Gastrocnemius medialis (tissue), 4 donors: Measurements from ENCODE around the gene ZNF362. TPM values are rescaled to one million over a fixed set of nuclear protein-coding genes. Genes with fewer than 3 reads are reported as not detected.

Experiments
- ATAC-seq, 2 donors: fragments of 150-250 bp; one replicate each; pipeline ENCODE4 v1.9.1; 2016
- DNase-seq, 2 donors: peaks; one replicate each; pipeline ENCODE4 v3.0.0-alpha.2; 2019
- H3K27ac ChIP-seq, 4 donors: fragments of 200-600 bp; sonication (generic); 1 replicate in 1 of 4; 2 replicates in 3 of 4; pipeline ENCODE4 v1.5.1; 2016 to 2018; ENCODE audit warnings: mild to moderate bottlenecking in 2 of 4, moderate library complexity in 1 of 4
- H3K27me3 ChIP-seq, 3 donors: fragments of 200-600 bp; sonication (generic) in 2 of 3; 1 replicate in 1 of 3; 2 replicates in 2 of 3; pipeline versions ENCODE4 v1.5.1 to v1.6.0; 2016 to 2019; ENCODE audit warnings: mild to moderate bottlenecking in 1 of 3, moderate library complexity in 1 of 3
- H3K36me3 ChIP-seq, 2 donors: fragments of 200-600 bp; sonication (generic) in 1 of 2; one replicate each; pipeline ENCODE4 v1.5.1; 2017 to 2018
- H3K4me1 ChIP-seq, 2 donors: fragments of 200-600 bp; sonication (generic) in 1 of 2; one replicate each; pipeline ENCODE4 v1.5.1; 2016 to 2017; ENCODE audit warnings: mild to moderate bottlenecking in 2 of 2
- H3K4me3 ChIP-seq, 4 donors: fragments of 200-600 bp; sonication (generic) in 3 of 4; 1 replicate in 1 of 4; 2 replicates in 3 of 4; pipeline ENCODE4 v1.5.1; 2016 to 2019; ENCODE audit warnings: mild to moderate bottlenecking in 2 of 4
- H3K9me3 ChIP-seq, 3 donors: fragments of 200-600 bp; sonication (generic) in 2 of 3; 1 replicate in 1 of 3; 2 replicates in 2 of 3; pipeline ENCODE4 v1.5.1; 2016 to 2019
- POLR2A ChIP-seq, 2 donors: fragments of 450-650 bp; IDR thresholded peaks; one replicate each; pipeline ENCODE4 v1.6.1; 2017; ENCODE audit warnings: antibody characterized with exemption in 2 of 2, mild to moderate bottlenecking in 2 of 2, moderate library complexity in 2 of 2
- in situ Hi-C, 4 donors: fragments of 200-750 bp; cut with MboI; loops; one replicate each; pipeline versions ENCODE4 v1.15.0 to v1.8.0; 2017; ENCODE audit warnings: low sequenced_read_pairs in 4 of 4
- intact Hi-C: fragments of 100-400 bp; cut with DNase I; formaldehyde crosslinking; loops from one replicate; pipeline ENCODE4 v1.15.1; 2023; ENCODE audit warnings: low total_unique reads
- total RNA-seq, 4 donors: library from RNA; depleted of rRNA; stranded (reverse); fragments of >200 nt; gene quantifications; one replicate each; pipeline versions ENCODE4 v1.1.0 to v1.2.3, GENCODE V29; 2016
- TF ChIP-seq, protein P1 (sequence below), 5 experiments: fragments of 450-650 bp in 3 of 5; fragments of 200-600 bp in 2 of 5; sonication (generic) in 2 of 5; IDR thresholded peaks in 4 of 5; conservative IDR thresholded peaks in 1 of 5; 1 replicate in 4 of 5; 2 replicates in 1 of 5; pipeline ENCODE4 v1.5.1; 2016 to 2019; ENCODE audit warnings: antibody characterized with exemption in 5 of 5, mild to moderate bottlenecking in 3 of 5, moderate library complexity in 3 of 5

ZNF362 gene
- total RNA-seq, 4 donors from 2014 or later: 6.4 to 19.2 (median 17.7) TPM

DNA sequence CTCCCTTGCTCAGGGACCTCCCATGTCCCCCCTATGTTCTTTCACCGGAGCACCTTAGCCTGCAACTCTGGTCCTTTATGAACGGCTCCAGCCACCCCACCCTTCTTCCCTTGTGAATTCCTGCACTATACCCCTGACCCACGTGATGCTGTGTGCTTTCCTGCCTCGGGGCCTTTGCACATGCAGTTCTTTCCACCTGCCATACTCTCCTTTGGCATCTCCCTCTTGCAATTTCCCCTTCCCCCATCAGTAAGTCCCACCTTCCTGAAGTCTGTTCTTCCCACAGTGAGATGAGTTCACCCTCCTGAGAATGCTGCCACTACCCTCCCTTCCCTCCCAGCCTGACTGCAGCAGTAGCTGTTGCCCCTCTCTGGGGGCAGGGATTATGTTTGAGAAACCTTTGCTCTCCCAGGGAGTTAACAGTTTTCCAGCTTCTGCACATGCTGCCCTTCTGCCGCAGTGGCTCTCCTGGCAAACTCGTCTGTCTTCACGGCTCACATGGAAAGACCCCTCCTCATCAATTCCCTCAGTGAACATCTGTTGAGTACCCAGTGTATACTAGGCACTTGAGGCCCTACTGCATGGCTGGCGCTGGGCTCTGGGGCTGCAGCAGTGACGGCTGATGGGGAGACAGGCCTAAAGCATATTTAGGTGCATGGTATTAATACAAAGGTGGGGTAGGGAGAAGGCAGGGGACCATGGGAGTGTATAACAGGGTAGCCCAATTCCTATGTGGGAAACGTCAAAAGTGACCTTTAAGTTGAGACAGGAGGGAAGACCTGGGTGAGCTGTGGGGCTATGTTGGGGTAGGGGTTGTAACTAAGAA, 9.7 kb downstream of the ZNF362 start:
- in situ Hi-C loops (no loop called here), intact Hi-C loops (no loop called here)
- H3K36me3 ChIP-seq: no peaks in the 10 kb centered on the region
- no peaks in the 10 kb centered on the region for H3K27me3 ChIP-seq
- no peaks in the 10 kb centered on the region for H3K9me3 ChIP-seq
- ATAC-seq (no peak), DNase-seq (no peak)
- no peak overlapping the region for H3K4me3 ChIP-seq
- H3K4me1 ChIP-seq: peaks cover 8 to 25% of the 10 kb centered on the region in 2 donors
- TF ChIP-seq, protein P1, sequence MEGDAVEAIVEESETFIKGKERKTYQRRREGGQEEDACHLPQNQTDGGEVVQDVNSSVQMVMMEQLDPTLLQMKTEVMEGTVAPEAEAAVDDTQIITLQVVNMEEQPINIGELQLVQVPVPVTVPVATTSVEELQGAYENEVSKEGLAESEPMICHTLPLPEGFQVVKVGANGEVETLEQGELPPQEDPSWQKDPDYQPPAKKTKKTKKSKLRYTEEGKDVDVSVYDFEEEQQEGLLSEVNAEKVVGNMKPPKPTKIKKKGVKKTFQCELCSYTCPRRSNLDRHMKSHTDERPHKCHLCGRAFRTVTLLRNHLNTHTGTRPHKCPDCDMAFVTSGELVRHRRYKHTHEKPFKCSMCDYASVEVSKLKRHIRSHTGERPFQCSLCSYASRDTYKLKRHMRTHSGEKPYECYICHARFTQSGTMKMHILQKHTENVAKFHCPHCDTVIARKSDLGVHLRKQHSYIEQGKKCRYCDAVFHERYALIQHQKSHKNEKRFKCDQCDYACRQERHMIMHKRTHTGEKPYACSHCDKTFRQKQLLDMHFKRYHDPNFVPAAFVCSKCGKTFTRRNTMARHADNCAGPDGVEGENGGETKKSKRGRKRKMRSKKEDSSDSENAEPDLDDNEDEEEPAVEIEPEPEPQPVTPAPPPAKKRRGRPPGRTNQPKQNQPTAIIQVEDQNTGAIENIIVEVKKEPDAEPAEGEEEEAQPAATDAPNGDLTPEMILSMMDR (IDR thresholded peaks at IDR 0.05 in 4 of 5, conservative IDR thresholded peaks at IDR 0.05 in 1 of 5): no peak
- no peak for TF ChIP-seq POLR2A (IDR thresholded peaks at IDR 0.05)
- H3K27ac ChIP-seq: no peak overlapping the region

DNA sequence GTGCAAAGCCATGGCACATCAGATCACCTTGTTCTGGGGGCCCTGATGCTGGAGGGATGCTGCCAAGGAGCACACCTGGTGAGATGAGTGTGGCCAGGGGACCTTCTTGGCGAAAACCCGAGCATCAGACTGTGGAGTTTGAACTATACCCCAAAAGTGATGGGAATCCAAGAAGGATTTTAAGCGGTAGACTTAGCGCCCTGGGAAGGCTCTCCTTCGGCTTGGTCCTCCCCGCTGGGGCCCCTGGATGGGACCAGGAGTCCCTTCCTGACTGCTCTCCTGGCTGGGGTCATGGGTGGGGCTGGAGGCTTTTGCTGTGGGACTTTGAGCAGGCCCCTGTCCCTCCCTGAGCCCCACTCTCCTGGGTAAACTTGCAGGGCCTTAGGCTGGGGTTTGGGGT, 10.5 kb downstream of the ZNF362 start:
- no peak overlapping the region for H3K27ac ChIP-seq
- H3K4me1 ChIP-seq: peaks cover 8 to 17% of the 10 kb centered on the region in 2 donors
- intact Hi-C loops: no loop called here
- H3K27me3 ChIP-seq: no peaks in the 10 kb centered on the region
- H3K36me3 ChIP-seq: no peaks in the 10 kb centered on the region
- ATAC-seq: no peak
- in situ Hi-C loops: no loop called here
- TF ChIP-seq, protein P1 (IDR thresholded peaks at IDR 0.05 in 4 of 5, conservative IDR thresholded peaks at IDR 0.05 in 1 of 5): no peak
- no peak for TF ChIP-seq POLR2A (IDR thresholded peaks at IDR 0.05)
- no peaks in the 10 kb centered on the region for H3K9me3 ChIP-seq
- DNase-seq: no peak
- no peak overlapping the region for H3K4me3 ChIP-seq

DNA sequence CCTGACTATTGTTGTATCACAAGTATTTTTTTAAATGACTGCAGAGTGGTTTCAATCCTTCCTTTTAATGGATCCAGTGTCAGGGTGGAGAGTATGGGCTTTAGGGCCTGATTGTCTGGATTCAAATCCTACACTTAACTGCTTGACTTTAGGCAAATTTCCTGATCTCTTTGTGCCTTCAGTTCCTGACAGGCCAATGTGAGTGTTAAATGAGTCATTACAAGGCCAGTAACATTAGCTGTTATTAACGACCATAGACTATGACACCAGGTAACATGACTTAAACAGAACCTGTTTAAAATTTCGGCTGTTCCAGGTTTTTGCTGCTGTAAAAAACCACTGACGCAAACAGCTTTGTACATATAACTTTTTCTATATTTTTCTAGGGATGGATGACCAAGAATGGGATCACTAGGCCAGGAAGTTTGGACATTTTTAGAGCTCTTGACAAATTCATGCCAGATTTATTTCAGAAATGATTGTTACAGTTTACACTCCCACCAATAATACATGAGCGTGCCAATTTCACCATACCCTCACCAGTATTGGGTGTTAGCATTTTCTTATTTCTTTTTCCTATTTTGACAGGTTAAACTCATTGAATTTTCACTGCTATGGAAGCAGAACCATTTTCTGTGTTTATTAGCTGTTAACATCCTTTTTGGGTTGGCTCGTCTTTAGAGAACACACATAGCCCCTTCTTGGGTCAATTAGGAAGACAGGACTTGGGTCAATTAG, 11.3 kb downstream of the ZNF362 start:
- intact Hi-C loops (no loop called here), in situ Hi-C loops (no loop called here)
- H3K4me1 ChIP-seq: peaks cover 8 to 15% of the 10 kb centered on the region in 2 donors

DNA sequence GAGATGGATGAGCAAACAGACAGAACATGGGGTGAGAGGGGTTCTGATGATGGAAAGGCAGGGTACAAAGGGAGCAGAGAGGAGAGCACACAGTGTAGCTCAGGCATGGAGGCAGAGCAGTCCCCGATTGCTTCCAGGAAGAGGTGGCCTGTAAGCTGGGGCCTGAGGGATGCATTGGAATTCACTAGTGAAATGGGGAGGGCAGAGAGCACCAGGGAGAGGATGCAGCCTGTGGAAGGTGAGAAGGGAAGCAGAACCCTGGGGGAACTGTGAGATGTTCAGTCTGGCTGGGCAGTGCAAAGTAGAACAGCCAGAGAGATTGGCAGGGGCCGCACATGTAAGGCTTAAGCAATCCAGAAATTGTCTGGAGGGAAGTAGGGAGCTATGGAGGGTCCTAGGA, 12.2 kb downstream of the ZNF362 start:
- Histone ChIP-seq H3K27ac (no peak overlapping the region), H3K9me3 (no peaks in the 10 kb centered on the region), H3K36me3 (no peaks in the 10 kb centered on the region), H3K4me1 (peaks cover 8 to 15% of the 10 kb centered on the region in 2 donors), H3K27me3 (no peaks in the 10 kb centered on the region), H3K4me3 (no peak overlapping the region)
- TF ChIP-seq POLR2A (IDR thresholded peaks at IDR 0.05): no peak
- TF ChIP-seq, protein P1 (IDR thresholded peaks at IDR 0.05 in 4 of 5, conservative IDR thresholded peaks at IDR 0.05 in 1 of 5): no peak
- intact Hi-C loops: no loop called here
- no peak for DNase-seq
- in situ Hi-C loops: no loop called here
- no peak for ATAC-seq

More for the DNA sequence above, 11.3 kb downstream of the ZNF362 start:
- no peak for DNase-seq
- Histone ChIP-seq H3K27me3 (no peaks in the 10 kb centered on the region), H3K9me3 (no peaks in the 10 kb centered on the region), H3K36me3 (no peaks in the 10 kb centered on the region), H3K4me3 (no peak overlapping the region), H3K27ac (no peak overlapping the region)
- ATAC-seq: no peak
- TF ChIP-seq, protein P1 (IDR thresholded peaks at IDR 0.05 in 4 of 5, conservative IDR thresholded peaks at IDR 0.05 in 1 of 5): no peak
- TF ChIP-seq POLR2A (IDR thresholded peaks at IDR 0.05): no peak
